Smooth muscle cell (in vitro differentiated cells): Measurements from ENCODE around the gene PARD6B. TPM values are rescaled to one million over a fixed set of nuclear protein-coding genes. Genes with fewer than 3 reads are reported as not detected.

Source experiments
- DNase-seq: peaks from one replicate; lab custom pipeline; 2025; ENCODE audit not compliant: unreplicated experiment; lab: John Stamatoyannopoulos, UW
- H2AFZ ChIP-seq: fragments of 200-600 bp; sonication (generic); 2 replicates; pipeline ENCODE4 v1.6.0; 2016; ENCODE audit warnings: antibody characterized with exemption, low read depth, mild to moderate bottlenecking
- H3F3A ChIP-seq: fragments of 200-600 bp; sonication (generic); 2 replicates; pipeline ENCODE4 v1.6.0; 2017; ENCODE audit warnings: antibody characterized with exemption, low read depth
- H3K27ac ChIP-seq: fragments of 200-600 bp; sonication (generic); 2 replicates; pipeline ENCODE4 v1.5.1; 2016; ENCODE audit warnings: low read depth, mild to moderate bottlenecking
- H3K27me3 ChIP-seq: fragments of 200-600 bp; sonication (generic); 2 replicates; pipeline ENCODE4 v1.6.1; 2016; ENCODE audit warnings: low read depth, mild to moderate bottlenecking
- H3K36me3 ChIP-seq: fragments of 200-600 bp; sonication (generic); 2 replicates; pipeline ENCODE4 v1.5.1; 2016; ENCODE audit warnings: low read depth
- H3K4me1 ChIP-seq: fragments of 200-600 bp; sonication (generic); 2 replicates; pipeline ENCODE4 v1.5.1; 2016; ENCODE audit warnings: low read depth
- H3K4me2 ChIP-seq: fragments of 200-600 bp; sonication (generic); 2 replicates; pipeline ENCODE4 v1.6.0; 2016; ENCODE audit warnings: mild to moderate bottlenecking
- H3K4me3 ChIP-seq: fragments of 200-600 bp; sonication (generic); 2 replicates; pipeline ENCODE4 v1.5.1; 2016; ENCODE audit warnings: mild to moderate bottlenecking
- H3K79me2 ChIP-seq: fragments of 200-600 bp; sonication (generic); 2 replicates; pipeline ENCODE4 v1.6.0; 2016; ENCODE audit warnings: low read depth, mild to moderate bottlenecking
- H3K9ac ChIP-seq: fragments of 200-600 bp; sonication (generic); 2 replicates; pipeline ENCODE4 v1.6.0; 2016; ENCODE audit warnings: low read depth
- H3K9me3 ChIP-seq: fragments of 200-600 bp; sonication (generic); replicated peaks from 2 replicates; pipeline ENCODE4 v1.5.1; 2016; ENCODE audit warnings: low read depth
- H4K20me1 ChIP-seq: fragments of 200-600 bp; sonication (generic); 2 replicates; pipeline ENCODE4 v1.6.0; 2016; ENCODE audit warnings: low read depth
- CTCF ChIP-seq: fragments of 200-600 bp; sonication (generic); IDR thresholded peaks from 2 replicates; pipeline ENCODE4 v1.5.1; 2017; ENCODE audit warnings: borderline replicate concordance, mild to moderate bottlenecking, antibody characterized with exemption; ENCODE audit not compliant: insufficient read depth, poor library complexity, severe bottlenecking
- WGBS: methylation state at CpG from one replicate; pipeline ENCODE4 v1.1.7; 2016; ENCODE audit warnings: low lambda C conversion rate; 5-methylcytosine and 5-hydroxymethylcytosine counted together
- polyA plus RNA-seq: library from polyadenylated mRNA; unstranded; fragments of >200 nt; fragmentation: Nextera tagmentation; extraction: Ambion mirVana; gene quantifications from 2 replicates; pipeline ENCODE4 v1.2.1, GENCODE V29; 2016
- total RNA-seq: library from RNA; depleted of rRNA; stranded (reverse); fragments of >200 nt; gene quantifications from 2 replicates; pipeline ENCODE4 v1.2.3, GENCODE V29; 2014

PARD6B gene
- total and polyA plus RNA-seq, 2 experiments from 2014 or later: 0.26 to 6.5 TPM

DNA sequence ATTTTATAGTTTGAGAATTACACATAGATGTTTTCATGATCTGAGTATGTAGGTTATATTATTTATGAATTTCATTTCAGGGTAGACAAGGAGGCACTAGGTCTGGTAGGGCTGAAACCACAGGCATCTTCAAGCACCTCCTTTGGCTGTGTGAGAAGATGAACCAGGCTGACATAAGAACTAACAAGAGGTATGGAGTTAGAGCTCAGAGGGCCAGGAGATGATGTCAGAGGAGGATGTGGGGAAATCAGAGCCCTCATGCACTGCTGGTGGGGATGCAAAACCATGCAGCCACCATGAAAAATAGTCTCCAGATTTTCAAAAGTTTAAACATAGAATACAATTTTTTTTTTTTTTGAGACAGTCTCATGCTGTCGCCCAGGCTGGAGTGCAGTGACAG, 26.4 kb upstream of the PARD6B start:
- no peak overlapping the region for H3K4me3 ChIP-seq
- H3K9me3 ChIP-seq: no peaks in the 10 kb centered on the region
- no peak overlapping the region for H2AFZ ChIP-seq
- peaks cover 4% of the 10 kb centered on the region for H3K4me1 ChIP-seq
- H3K9ac ChIP-seq: no peak overlapping the region
- H3K79me2 ChIP-seq: no peaks in the 10 kb centered on the region
- no peak for DNase-seq
- H3K36me3 ChIP-seq: no peaks in the 10 kb centered on the region
- H3K27ac ChIP-seq: no peak overlapping the region
- H3K27me3 ChIP-seq: no peaks in the 10 kb centered on the region
- H3K4me2 ChIP-seq: no peak overlapping the region
- H4K20me1 ChIP-seq: no peaks in the 10 kb centered on the region
- H3F3A ChIP-seq: peaks cover 4% of the 10 kb centered on the region
- TF ChIP-seq CTCF: no peak
- 100% methylated on average over 1 of the region's 1 CpG for WGBS

GRCh38 chr20:50708845-50709635, 22.3 kb upstream of the PARD6B start:
- no peak overlapping the region for H3K4me2 ChIP-seq
- no peaks in the 10 kb centered on the region for H3K27me3 ChIP-seq
- no peaks in the 10 kb centered on the region for H3K9me3 ChIP-seq
- WGBS: 91% methylated on average over 8 of the region's 8 CpGs
- H4K20me1 ChIP-seq: no peaks in the 10 kb centered on the region
- DNase-seq: no peak
- H3K79me2 ChIP-seq: no peaks in the 10 kb centered on the region
- TF ChIP-seq CTCF: no peak
- H3K4me3 ChIP-seq: no peak overlapping the region
- no peaks in the 10 kb centered on the region for H3K36me3 ChIP-seq
- no peaks in the 10 kb centered on the region for H3K4me1 ChIP-seq
- H3F3A ChIP-seq: no peaks in the 10 kb centered on the region
- no peak overlapping the region for H3K9ac ChIP-seq
- H3K27ac ChIP-seq: no peak overlapping the region
- no peak overlapping the region for H2AFZ ChIP-seq

GRCh38 chr20:50709636-50709973, 21.8 kb upstream of the PARD6B start:
- no peaks in the 10 kb centered on the region for H3K9me3 ChIP-seq
- H3K79me2 ChIP-seq: no peaks in the 10 kb centered on the region
- H3F3A ChIP-seq: no peaks in the 10 kb centered on the region
- no peak overlapping the region for H2AFZ ChIP-seq
- DNase-seq: no peak
- no peaks in the 10 kb centered on the region for H3K36me3 ChIP-seq
- no peak overlapping the region for H3K4me2 ChIP-seq
- no peak for TF ChIP-seq CTCF
- no peaks in the 10 kb centered on the region for H4K20me1 ChIP-seq
- no peak overlapping the region for H3K4me3 ChIP-seq
- H3K9ac ChIP-seq: no peak overlapping the region
- 75% methylated on average over 5 of the region's 5 CpGs for WGBS
- no peaks in the 10 kb centered on the region for H3K27me3 ChIP-seq
- no peak overlapping the region for H3K27ac ChIP-seq
- H3K4me1 ChIP-seq: no peaks in the 10 kb centered on the region
